ENCODE data around the gene ZNF292.
"Not testable (repeated sequence)": the region's sequence is repeated elsewhere in the genome, so short reads cannot be mapped to it uniquely, and the experiment has no call there.

The ZNF292 gene

GRCh38 chr6:87257046-87257445 lies 101.7 kb downstream of the ZNF292 start:
- no peak for DNase-seq
- intact Hi-C loops (cut with DNase I) = no loop called here

- DNase-seq = no peak
- intact Hi-C loops (cut with DNase I) = no loop called here
Measured at GRCh38 chr6:87257565-87257964, 102.2 kb downstream of the ZNF292 start.

GRCh38 chr6:87257975-87258374 lies 102.6 kb downstream of the ZNF292 start:
- intact Hi-C loops (cut with DNase I) = no loop called here
- DNase-seq = no peak

- no peak for DNase-seq
- intact Hi-C loops (cut with DNase I) = no loop called here
Measured at GRCh38 chr6:87259791-87260190, 104.4 kb downstream of the ZNF292 start.

- DNase-seq = no peak
Measured at GRCh38 chr6:87261534-87261933, 106.2 kb downstream of the ZNF292 start.

GRCh38 chr6:87264481-87264880 lies 109.1 kb downstream of the ZNF292 start:
- intact Hi-C loops (cut with DNase I) = no loop called here
- no peak for DNase-seq

More at GRCh38 chr6:87261534-87261933, 106.2 kb downstream of the ZNF292 start:
- intact Hi-C loops (cut with DNase I) = no loop called here

- DNase-seq = no peak
- intact Hi-C loops (cut with DNase I) = no loop called here
Measured at GRCh38 chr6:87274660-87275274, 119.4 kb downstream of the ZNF292 start.

- intact Hi-C loops (cut with DNase I) = no loop called here
- DNase-seq = no peak
Measured at GRCh38 chr6:87276624-87277023, 121.3 kb downstream of the ZNF292 start.

- intact Hi-C loops (cut with DNase I) = no loop called here
- no peak for DNase-seq
Measured at GRCh38 chr6:87277123-87277522, 121.8 kb downstream of the ZNF292 start.

GRCh38 chr6:87279196-87279595 lies 123.8 kb downstream of the ZNF292 start:
- no peak for DNase-seq
- intact Hi-C loops (cut with DNase I) = no loop called here

GRCh38 chr6:87281426-87281825 lies 126.1 kb downstream of the ZNF292 start:
- no peak for DNase-seq
- intact Hi-C loops (cut with DNase I) = no loop called here

- intact Hi-C loops (cut with DNase I) = no loop called here
Measured at GRCh38 chr6:87282743-87283142, 127.4 kb downstream of the ZNF292 start.

GRCh38 chr6:87283461-87283860 lies 128.1 kb downstream of the ZNF292 start:
- intact Hi-C loops (cut with DNase I) = no loop called here

More at GRCh38 chr6:87282743-87283142, 127.4 kb downstream of the ZNF292 start:
- DNase-seq = no peak

GRCh38 chr6:87287251-87287650 lies 131.9 kb downstream of the ZNF292 start:
- no peak for DNase-seq
- intact Hi-C loops (cut with DNase I) = no loop called here

More at GRCh38 chr6:87283461-87283860, 128.1 kb downstream of the ZNF292 start:
- DNase-seq = no peak

- DNase-seq = no peak
- intact Hi-C loops (cut with DNase I) = no loop called here
Measured at GRCh38 chr6:87289571-87289970, 134.2 kb downstream of the ZNF292 start.

GRCh38 chr6:87291883-87292282 lies 136.5 kb downstream of the ZNF292 start:
- no peak for DNase-seq
- intact Hi-C loops (cut with DNase I) = no loop called here

GRCh38 chr6:87293526-87293925 lies 138.2 kb downstream of the ZNF292 start:
- DNase-seq = no peak
- intact Hi-C loops (cut with DNase I) = no loop called here

GRCh38 chr6:87297119-87297518 lies 141.8 kb downstream of the ZNF292 start:
- intact Hi-C loops (cut with DNase I) = no loop called here
- DNase-seq = no peak

GRCh38 chr6:87301277-87301676 lies 145.9 kb downstream of the ZNF292 start:
- intact Hi-C loops (cut with DNase I) = not testable (repeated sequence)
- DNase-seq = peak in 1 of 10 donors; percentile 80

- DNase-seq = peak in 7 of 10 donors; percentile 3 to 85 (median 35)
- intact Hi-C loops (cut with DNase I) = no loop called here
Measured at GRCh38 chr6:87308970-87309369, 153.6 kb downstream of the ZNF292 start.

GRCh38 chr6:87312860-87313259 lies 157.5 kb downstream of the ZNF292 start:
- intact Hi-C loops (cut with DNase I) = no loop called here
- no peak for DNase-seq

Data from posterior cingulate gyrus (tissue), 11 donors.